ENCODE measurements around the gene SSUH2. TPM values are rescaled to one million over a fixed set of nuclear protein-coding genes. Genes with fewer than 3 reads are reported as not detected.

SSUH2 gene
- polyA plus RNA-seq, 3 donors: not detected

- TF ChIP-seq CTCF (IDR thresholded peaks at IDR 0.05): no peak
- H3K4me1 Mint-ChIP-seq: no peaks in the 10 kb centered on the region
- H3K4me1 ChIP-seq (ENCODE audit: control insufficient read depth in 1 of 2, insufficient read depth in 2 of 2, low read length in 2 of 2): no peaks in the 10 kb centered on the region
- no peak overlapping the region for H3K4me3 ChIP-seq (replicated peaks in 1 of 3; ENCODE audit: low read depth in 2 of 3, low read length in 3 of 3)
- H3K27me3 ChIP-seq (ENCODE audit: control insufficient read depth in 2 of 2, insufficient read depth in 2 of 2, low read length in 2 of 2): no peaks in the 10 kb centered on the region
- WGBS (ENCODE audit: insufficient coverage): no CpG with 5 or more reads among the region's 1 CpG
- H3K36me3 Mint-ChIP-seq: no peaks in the 10 kb centered on the region
- H4K20me1 ChIP-seq (ENCODE audit: insufficient read depth, low read length): no peaks in the 10 kb centered on the region
- H3K36me3 ChIP-seq (replicated peaks in 1 of 2; ENCODE audit: control insufficient read depth in 1 of 2, insufficient read depth in 2 of 2, low read length in 2 of 2): no peaks in the 10 kb centered on the region
- H3K9ac ChIP-seq (ENCODE audit: insufficient read depth, low read length, poor library complexity, severe bottlenecking): no peak overlapping the region
- no peak overlapping the region for H3K4me3 Mint-ChIP-seq
- H3K9me3 Mint-ChIP-seq: peaks cover 0 to 9% (median 2%) of the 10 kb centered on the region in 7 donors
- no peak overlapping the region for H3K27ac ChIP-seq (ENCODE audit: low read depth in 1 of 2, low read length in 2 of 2)
- no peak overlapping the region for H3K27ac Mint-ChIP-seq
- H2AFZ ChIP-seq (ENCODE audit: insufficient read depth, low read depth, low read length, poor library complexity, severe bottlenecking): no peak overlapping the region
- H3K4me2 ChIP-seq (replicated peaks; ENCODE audit: extremely low read depth, low read length, poor library complexity, severe bottlenecking): no peak overlapping the region
- H3K9me3 ChIP-seq (replicated peaks in 1 of 2; ENCODE audit: control insufficient read depth in 1 of 2, insufficient read depth in 1 of 2, low read length in 2 of 2): no peaks in the 10 kb centered on the region
- intact Hi-C loops (cut with micrococcal nuclease): no loop called here
- peaks cover 0 to 6% (median 2%) of the 10 kb centered on the region in 3 donors for H3K27me3 Mint-ChIP-seq (ENCODE audit: low read depth in 3 of 3)
- H3K79me2 ChIP-seq (ENCODE audit: insufficient read depth, low read length): no peaks in the 10 kb centered on the region
- DNase-seq: no peak
Observed at GRCh38 chr3:8637348-8637747, 7.2 kb downstream of the SSUH2 start.

GRCh38 chr3:8635631-8636030 lies 9.0 kb downstream of the SSUH2 start:
- H4K20me1 ChIP-seq (ENCODE audit: insufficient read depth, low read length): no peaks in the 10 kb centered on the region
- Mint-ChIP-seq H3K4me1 (no peaks in the 10 kb centered on the region), H3K27ac (no peak overlapping the region), H3K4me3 (no peak overlapping the region), H3K27me3 (ENCODE audit: low read depth in 3 of 3) (peaks cover 5 to 10% (median 5%) of the 10 kb centered on the region in 3 donors), H3K36me3 (no peaks in the 10 kb centered on the region), H3K9me3 (peaks cover 0 to 9% (median 2%) of the 10 kb centered on the region in 7 donors)
- no peaks in the 10 kb centered on the region for H3K36me3 ChIP-seq (replicated peaks in 1 of 2; ENCODE audit: control insufficient read depth in 1 of 2, insufficient read depth in 2 of 2, low read length in 2 of 2)
- intact Hi-C loops (cut with micrococcal nuclease): no loop called here
- no peaks in the 10 kb centered on the region for H3K79me2 ChIP-seq (ENCODE audit: insufficient read depth, low read length)
- H3K4me3 ChIP-seq (replicated peaks in 1 of 3; ENCODE audit: low read depth in 2 of 3, low read length in 3 of 3): no peak overlapping the region
- H3K27ac ChIP-seq (ENCODE audit: low read depth in 1 of 2, low read length in 2 of 2): no peak overlapping the region
- TF ChIP-seq CTCF (IDR thresholded peaks at IDR 0.05): no peak
- H3K9me3 ChIP-seq (replicated peaks in 1 of 2; ENCODE audit: control insufficient read depth in 1 of 2, insufficient read depth in 1 of 2, low read length in 2 of 2): no peaks in the 10 kb centered on the region
- DNase-seq: no peak
- no peaks in the 10 kb centered on the region for H3K27me3 ChIP-seq (ENCODE audit: control insufficient read depth in 2 of 2, insufficient read depth in 2 of 2, low read length in 2 of 2)
- 71% methylated on average over 3 of the region's 7 CpGs for WGBS (ENCODE audit: insufficient coverage)
- H3K4me1 ChIP-seq (ENCODE audit: control insufficient read depth in 1 of 2, insufficient read depth in 2 of 2, low read length in 2 of 2): no peaks in the 10 kb centered on the region
- H3K9ac ChIP-seq (ENCODE audit: insufficient read depth, low read length, poor library complexity, severe bottlenecking): no peak overlapping the region
- no peak overlapping the region for H3K4me2 ChIP-seq (replicated peaks; ENCODE audit: extremely low read depth, low read length, poor library complexity, severe bottlenecking)
- no peak overlapping the region for H2AFZ ChIP-seq (ENCODE audit: insufficient read depth, low read depth, low read length, poor library complexity, severe bottlenecking)
